Pulmonary artery endothelial cell (primary cell): ENCODE results near the gene KCNIP2. TPM values are rescaled to one million over a fixed set of nuclear protein-coding genes. Genes with fewer than 3 reads are reported as not detected.
A peak's percentile ranks its signal among the peaks of the same experiment; 100 is the strongest.

ENCODE experiments used
- DNase-seq: peaks from one replicate; pipeline ENCODE4 v3.0.0-alpha.2; 2011; ENCODE audit warnings: low read depth, low spot score
- total RNA-seq: library from RNA; depleted of rRNA; stranded (reverse); fragments of >200 nt; gene quantifications from 2 replicates; pipeline ENCODE4 v1.2.3, GENCODE V29; 2014

Gene KCNIP2
- total RNA-seq, 1 donor from 2014 or later: 0.07 TPM

DNA sequence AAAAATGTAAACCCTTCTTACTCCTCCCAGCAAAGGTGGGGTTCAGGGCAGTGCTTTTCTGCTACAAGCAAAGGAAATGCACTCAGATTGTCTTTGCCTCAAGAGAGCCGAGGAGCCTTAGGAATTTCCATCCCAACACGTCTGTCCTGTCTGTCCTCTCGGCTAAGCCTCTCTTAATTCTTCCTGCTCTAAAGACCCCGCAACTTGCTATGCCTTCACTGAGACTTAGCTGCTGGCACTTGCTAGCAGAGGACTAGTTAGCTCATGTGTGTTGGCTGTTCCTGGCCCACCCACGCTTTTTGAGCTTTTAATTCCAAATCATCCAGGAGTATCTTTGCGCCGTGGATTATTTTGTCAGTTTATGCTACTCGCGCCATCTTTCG, 59.9 kb downstream of the KCNIP2 start:
- no peak for DNase-seq

DNA sequence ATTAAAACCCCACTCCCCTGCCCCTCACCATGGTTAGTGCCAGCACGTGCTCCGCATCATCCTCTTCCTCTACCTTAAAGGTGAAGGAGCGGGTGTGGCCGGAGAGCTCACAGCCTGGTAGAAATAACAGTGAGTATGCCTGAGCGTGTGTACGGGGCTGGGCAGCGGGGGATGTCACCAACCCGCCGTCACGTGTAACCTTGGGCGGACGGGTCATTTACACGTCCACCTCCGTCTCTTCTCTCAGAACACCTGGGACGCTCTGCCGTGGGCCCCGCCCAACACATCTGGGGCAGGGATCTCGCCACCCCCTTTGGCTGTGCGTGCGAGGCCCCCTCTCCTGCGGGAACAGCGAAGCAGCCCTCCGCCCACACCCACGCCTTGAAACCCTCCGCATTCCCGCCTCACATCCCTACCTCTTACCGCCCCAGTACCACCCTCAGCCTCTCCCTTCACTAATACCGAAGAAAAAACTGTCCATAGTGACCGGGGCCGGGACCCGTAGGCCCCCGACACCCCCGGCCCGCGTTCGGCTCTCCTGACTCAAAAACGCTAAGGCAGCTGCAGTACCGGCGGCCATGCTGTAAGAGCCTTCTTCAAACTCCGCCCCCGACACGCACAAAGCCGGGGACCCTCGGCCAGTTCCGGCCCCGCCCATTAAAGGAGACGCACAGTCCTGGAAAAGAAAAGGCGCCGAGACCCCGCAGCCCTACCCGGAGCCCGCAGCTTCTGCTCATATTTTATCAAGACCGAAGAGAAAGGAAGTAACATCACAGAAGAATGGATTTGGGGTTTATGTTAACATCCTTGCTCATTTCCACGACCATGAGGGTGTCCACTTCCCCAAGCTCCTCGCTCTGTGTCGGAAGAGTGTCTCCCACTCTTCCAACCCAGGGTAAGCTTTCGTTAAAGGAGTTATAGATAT, 60.5 kb downstream of the KCNIP2 start, which contains the start of gene NPM3:
Gene NPM3, minus strand, starts transcription at position 636 of the 925 bp plus-strand sequence. Its CDS starts 56 bp downstream, at position 580.
- DNase-seq: peak; percentile 32

DNA sequence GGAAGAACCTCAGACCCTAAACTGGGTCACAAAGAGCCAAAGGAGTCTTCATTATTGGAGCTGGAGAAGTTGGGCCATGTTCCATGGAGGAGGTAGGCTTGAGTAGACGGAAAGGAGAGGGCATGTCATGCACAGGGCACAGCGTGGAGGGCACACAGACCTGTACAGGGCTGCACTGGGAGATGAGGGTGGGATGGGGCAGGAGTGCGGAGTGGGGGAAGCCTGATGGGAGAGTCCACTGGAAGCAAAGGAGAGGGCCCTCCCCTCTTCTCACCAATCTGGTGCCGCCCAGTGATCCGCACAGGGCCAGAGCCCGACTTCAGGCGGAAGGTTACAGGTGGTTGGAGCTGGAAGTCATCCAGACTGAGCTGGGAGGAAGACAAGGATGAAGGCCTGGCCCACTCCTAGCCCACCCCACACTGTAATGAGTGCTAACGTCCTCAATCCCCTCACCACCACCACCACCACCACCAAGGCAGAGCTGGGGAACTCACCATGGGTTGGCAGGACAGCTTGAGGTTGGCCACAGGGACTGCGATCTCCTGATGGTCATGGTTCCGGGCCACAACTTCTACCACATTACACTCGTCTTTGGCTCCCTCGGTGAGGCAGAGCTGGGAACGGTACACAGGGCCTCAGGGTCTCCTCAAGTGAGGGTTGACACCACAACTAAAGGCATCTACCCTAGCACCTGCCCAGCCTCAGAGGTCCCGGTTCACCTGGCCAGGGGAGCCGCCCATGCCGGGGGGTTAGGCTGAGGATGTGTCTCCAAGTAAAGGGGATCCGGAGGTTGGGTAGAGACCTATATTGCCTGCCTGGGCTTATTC, 61.4 kb downstream of the KCNIP2 start:
- DNase-seq: no peak

DNA sequence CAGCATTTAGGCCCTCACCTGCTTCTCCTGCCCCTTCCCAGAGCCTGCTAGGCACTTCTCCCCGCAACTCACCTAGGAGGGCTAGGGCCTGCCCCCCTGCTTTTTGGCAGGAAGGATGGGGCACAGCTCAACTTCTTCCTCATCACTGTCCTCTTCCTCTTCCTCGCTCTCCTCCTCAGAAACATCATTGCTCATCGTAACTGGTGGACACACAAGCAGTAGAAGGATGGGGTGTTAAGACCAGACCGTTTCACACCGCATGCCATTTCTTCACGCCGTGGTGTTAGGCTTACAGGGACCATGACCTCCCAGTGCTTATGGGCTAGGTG, 62.0 kb downstream of the KCNIP2 start:
- DNase-seq: no peak

DNA sequence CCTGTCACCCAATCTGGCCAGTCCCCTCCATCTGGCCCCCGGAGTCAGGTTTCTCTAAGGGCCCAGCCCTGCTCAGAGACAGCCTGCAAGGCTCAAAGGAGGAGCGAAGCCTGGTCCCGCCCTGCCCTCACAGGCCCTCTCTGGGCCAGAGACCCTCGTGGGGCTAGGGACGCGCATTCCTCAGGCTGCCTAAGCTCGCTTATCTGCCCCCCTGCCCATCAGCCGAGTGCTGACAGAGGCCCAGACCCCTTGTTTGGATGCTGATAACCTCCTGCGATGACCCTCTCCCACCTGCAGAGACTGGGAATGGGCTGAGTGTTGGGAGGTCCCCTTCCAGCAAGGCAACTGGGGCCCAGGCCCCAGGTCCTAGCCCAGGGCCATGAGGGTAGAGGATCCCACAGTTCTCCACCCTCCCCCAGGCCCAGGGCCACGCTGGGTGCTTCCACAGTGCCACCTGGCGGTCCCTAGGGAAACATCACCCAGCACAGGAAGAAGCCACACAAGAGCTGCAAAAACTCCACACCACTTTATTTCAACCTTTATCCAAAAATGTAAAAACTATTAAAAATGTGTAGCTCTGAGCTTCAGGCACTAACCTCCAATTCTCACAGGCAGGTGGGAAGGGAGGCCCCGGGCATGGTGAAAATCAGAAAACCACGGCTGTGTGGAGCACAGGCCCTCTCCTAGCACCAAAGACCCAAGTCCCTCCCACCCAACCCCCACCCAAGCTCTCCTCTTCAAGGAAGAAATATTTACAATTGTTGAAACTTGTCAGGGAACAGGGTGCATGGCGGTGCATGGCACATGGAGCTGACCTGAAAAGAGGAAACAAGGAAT, 62.6 kb downstream of the KCNIP2 start:
- DNase-seq: peak; percentile 20

DNA sequence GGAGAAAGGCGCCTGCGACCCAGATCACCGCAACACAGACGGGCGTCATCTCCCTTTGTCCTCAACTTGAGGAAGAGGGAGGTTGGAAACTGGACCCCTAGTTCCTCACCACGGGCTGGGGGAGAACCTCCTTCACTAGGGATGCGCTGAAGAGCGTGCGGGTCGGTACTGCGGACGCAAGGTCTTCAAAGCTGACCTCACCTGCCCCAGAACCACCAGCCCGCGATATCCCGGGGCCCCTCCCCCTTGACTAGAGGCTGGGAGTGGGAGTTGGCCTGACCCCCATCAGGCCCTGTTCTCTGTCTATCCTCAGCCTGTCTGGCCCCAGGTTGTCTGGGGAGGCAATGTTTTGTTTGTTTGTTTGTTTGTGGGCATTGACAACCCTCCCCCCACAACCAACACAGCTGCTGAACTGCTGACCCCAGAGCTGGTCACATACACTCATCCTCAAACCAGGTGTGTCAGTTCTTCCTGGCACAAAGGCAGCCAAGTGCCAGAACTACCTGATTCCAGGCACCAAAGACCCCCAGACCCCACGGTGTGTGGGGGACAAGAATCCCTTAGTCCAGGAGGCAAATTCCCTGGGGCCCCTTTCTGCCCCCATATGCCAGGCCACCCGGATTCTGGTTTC, 63.3 kb downstream of the KCNIP2 start:
- no peak for DNase-seq

DNA sequence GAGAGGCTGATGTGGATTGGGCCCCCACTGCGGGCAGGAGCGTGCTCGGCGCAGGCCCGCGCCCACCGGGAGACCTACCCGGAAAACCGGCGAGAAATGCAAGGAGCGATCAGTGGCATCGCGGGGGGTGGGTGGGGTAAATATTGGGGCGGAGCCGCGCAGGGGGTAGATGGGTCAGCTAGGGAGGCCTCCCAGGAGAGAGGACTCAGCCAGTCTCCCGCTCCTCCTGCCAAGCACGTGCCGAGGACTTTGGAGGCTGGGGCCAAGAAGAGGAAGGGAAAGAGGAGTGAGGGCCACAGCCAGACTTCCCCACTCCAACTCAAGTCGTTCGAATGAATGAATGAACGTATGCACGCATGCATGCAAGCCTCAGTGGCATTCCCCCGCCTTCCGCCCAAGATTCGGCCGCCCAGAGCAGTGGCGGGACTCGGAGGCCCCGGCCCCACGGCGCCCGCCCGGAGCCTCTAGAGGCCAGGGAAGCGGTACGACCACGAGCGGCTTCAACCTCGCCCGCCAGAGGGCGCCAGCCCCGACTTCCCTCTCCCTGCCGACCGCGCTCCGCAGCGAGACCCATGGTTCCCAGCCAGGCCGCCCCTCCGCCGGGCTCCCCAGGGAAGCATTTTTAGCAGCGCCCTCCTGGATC, 63.9 kb downstream of the KCNIP2 start:
- peak; percentile 22 for DNase-seq

DNA sequence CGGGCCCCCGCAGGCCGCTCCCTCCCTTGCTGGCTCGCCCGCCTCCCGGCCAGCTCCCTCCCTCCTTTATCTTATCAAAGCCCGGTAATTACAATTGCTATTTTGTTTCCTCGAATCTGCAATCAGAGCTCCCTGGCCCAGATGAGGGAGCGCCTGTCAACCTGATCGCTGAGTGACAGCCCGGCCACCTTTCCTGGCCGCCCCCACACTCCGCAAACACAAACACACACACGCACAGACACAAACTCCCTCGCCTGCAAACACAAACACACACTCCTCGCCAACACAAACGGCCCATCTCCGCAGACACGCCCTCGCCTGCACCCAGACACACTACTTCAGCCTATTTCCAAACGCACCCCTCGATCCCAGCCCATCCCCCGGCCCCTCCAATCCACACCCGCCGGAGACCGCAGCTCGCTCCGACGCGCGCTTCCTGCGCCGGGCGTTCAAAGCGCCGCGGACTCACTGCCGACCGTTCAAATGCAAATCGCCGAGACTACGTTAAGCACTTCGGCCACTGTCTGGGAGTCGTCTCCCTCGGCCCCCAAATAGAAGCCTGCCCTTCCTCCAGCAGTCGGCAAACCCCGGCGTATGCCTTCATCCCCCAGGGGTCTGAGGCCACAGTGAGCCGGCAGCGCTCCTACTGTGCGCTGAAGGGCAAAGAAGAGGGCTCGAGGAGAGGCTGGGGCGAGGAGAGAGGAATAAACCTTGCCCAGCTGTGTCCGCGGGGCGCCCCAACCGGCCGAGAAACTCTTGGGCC, 64.6 kb downstream of the KCNIP2 start:
- DNase-seq: no peak

DNA sequence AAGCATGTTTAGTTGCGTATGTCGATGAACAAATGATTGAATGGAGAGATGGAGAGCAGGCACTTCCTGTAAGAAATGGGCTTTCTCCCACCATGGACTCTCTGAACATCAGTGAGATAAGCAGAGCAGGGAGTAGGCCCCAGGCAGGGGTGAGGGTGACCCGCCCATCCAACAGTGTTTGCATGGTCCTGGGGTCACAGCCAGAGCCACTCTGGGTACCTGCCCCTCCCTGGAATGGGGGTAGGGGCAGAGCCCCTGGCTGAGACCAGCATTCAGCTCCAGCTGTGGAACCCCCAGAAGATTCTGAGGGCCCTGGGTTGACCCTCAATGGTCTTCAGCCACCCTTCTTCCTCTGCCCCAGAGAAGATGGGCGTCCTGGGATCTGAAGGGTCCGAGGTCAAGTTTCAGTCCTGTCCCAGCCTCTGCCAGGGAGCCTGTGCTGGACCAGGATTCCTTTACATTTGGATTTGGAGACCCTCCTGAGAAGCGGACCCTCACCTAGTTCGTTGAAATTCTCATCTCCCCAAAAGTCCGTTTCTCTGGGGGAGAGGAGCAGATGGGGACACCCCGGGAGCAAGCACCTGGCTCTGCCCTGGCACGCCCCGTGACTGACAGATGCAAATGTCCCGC, 65.3 kb downstream of the KCNIP2 start:
- DNase-seq: no peak

DNA sequence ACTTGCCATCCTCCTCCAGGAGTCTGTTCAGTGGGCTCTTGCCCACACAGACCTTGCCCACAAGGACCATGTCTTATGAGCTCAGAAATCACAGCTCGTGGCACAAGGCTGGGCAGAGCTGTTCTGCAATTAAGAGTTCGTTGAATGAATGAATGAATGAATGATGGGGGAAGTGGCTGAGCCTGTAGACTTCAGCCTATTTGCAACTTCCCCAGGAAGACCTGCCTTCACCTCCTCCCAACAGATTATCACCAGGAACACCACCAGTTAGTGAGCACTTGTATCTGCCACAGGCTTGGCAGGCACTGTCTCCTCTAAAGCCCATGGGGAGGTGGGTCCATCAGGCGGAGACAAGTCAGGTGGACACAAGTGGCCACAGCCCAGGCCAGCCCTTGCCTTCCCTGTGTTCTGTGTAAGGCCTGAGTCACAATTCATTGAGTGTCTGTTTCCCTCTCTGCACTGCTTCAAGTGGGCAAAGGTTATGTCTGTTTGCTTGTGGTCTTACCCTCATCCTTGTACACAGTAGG, 65.9 kb downstream of the KCNIP2 start:
- DNase-seq: no peak

DNA sequence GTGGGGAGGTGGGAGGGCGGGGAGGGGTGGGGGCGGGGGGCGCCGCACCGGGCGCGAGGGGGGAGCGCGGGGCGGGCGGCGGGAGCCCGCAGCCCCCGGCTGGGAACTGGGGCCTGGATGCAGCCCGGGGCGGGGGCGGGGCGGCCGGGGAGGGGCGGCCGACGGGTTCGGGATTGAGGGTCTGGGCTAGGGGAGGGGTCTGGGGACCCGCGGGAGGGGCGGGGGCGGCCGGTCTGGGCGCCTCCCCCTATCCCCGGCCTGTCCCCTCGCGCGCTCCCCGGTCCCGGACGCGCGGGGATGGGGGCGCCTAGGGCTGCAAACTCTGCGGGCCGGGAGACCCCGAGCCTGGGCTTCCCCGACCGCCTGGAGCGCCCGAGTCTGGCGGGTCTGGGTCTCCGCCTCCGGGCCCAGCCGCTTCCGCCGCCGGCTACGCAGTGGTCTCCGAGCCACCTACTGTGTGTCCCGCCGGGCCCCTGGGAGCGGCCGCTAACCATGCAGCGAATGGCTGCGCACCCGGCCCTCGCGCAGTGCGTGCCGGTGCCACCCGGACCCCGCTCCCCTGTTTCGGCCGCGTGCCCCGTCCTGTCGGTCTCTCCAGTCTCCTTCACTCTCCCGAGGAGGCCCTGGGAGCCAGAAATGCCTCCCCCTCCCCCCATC, 67.3 kb downstream of the KCNIP2 start:
- DNase-seq: no peak

Other genes starting within 250 kb of the KCNIP2 start
- 15.8 and 23.3 TPM in 2 replicates for gene FBXW4, start 148.6 kb downstream of the KCNIP2 start, total RNA-seq
- gene FGF8, start 67.7 kb downstream of the KCNIP2 start, total RNA-seq: not detected in 2 replicates
- 128 and 168 TPM in 2 replicates for gene NPM3, start 60.4 kb downstream of the KCNIP2 start, total RNA-seq
- 80.0 and 84.5 TPM in 2 replicates for gene OGA, start 25.4 kb downstream of the KCNIP2 start, total RNA-seq
- gene ARMH3, start 212.4 kb upstream of the KCNIP2 start, total RNA-seq: 7.1 and 9.7 TPM in 2 replicates
- gene HPS6, start 221.5 kb upstream of the KCNIP2 start, total RNA-seq: 35.9 and 41.9 TPM in 2 replicates